Esophagus muscularis mucosa (tissue), 3 donors: Measurements from ENCODE around the gene MAT2A.

Source experiments
- POLR2AphosphoS5 ChIP-seq, 2 donors: sonication (generic); formaldehyde crosslinking; IDR thresholded peaks; one replicate each; pipeline ENCODE4 v1.6.1; 2017; ENCODE audit warnings: antibody characterized with exemption in 2 of 2
- TF ChIP-seq, protein P1 (sequence below), 3 experiments: fragments of 200-600 bp in 2 of 3; fragments of 450-650 bp in 1 of 3; sonication (generic) in 2 of 3; IDR thresholded peaks; one replicate each; pipeline ENCODE4 v1.5.1; 2017 to 2019; ENCODE audit warnings: antibody characterized with exemption in 3 of 3, mild to moderate bottlenecking in 2 of 3, moderate library complexity in 1 of 3

DNA sequence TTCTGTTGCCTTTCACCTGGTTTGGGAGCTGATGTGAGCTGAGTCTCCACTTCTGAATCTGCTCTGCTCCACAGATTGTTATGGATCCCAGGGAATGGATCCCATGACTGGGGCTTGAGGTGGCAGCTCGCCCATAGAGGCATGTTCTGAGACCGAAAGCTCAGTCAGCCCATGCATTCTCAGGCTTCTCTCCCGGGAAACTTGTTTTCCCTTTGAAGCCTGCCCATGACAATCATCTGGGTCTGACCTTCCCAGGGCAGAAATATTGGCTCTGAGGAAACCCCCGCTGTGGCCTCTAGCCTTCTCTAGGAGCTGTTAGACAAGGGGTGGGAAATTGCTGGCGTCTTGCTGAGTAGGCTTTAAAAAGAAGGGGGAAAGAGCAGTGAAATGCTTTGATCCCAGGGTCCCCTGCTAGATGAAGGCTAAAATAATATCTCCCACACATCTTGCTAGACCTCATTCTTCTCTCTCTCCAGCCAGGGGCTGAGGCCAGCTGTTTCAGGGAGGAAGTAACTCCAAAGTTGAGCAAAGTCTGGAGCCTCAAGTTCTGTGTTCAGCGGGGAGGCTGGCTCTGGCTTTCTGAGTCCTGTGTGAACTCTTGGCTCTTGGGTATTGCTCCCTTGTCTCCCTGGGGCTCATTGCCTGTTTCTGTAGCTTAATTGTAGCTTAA, 40.4 kb downstream of the MAT2A start:
- TF ChIP-seq, protein P1, sequence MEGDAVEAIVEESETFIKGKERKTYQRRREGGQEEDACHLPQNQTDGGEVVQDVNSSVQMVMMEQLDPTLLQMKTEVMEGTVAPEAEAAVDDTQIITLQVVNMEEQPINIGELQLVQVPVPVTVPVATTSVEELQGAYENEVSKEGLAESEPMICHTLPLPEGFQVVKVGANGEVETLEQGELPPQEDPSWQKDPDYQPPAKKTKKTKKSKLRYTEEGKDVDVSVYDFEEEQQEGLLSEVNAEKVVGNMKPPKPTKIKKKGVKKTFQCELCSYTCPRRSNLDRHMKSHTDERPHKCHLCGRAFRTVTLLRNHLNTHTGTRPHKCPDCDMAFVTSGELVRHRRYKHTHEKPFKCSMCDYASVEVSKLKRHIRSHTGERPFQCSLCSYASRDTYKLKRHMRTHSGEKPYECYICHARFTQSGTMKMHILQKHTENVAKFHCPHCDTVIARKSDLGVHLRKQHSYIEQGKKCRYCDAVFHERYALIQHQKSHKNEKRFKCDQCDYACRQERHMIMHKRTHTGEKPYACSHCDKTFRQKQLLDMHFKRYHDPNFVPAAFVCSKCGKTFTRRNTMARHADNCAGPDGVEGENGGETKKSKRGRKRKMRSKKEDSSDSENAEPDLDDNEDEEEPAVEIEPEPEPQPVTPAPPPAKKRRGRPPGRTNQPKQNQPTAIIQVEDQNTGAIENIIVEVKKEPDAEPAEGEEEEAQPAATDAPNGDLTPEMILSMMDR (IDR thresholded peaks at IDR 0.05) = no peak
- TF ChIP-seq POLR2AphosphoS5 (IDR thresholded peaks at IDR 0.05) = no peak
